Transverse colon (tissue), 4 donors: ENCODE data around the gene TAAR2. TPM values are rescaled to one million over a fixed set of nuclear protein-coding genes. Genes with fewer than 3 reads are reported as not detected.

Experiments
- DNase-seq: peaks from one replicate; pipeline ENCODE4 v3.0.0-alpha.2; 2019
- H3K27ac ChIP-seq, 4 donors: fragments of 200-600 bp; sonication (generic); 2 replicates each; pipeline ENCODE4 v1.5.1; 2016 to 2018; ENCODE audit warnings: inconsistent platforms in 4 of 4
- H3K27me3 ChIP-seq: fragments of 200-600 bp; sonication (generic); 2 replicates; pipeline ENCODE4 v1.5.1; 2017; ENCODE audit warnings: inconsistent platforms
- H3K36me3 ChIP-seq, 4 donors: fragments of 200-600 bp; sonication (generic); 2 replicates each; pipeline ENCODE4 v1.5.1; 2017 to 2019; ENCODE audit warnings: inconsistent platforms in 4 of 4
- H3K4me1 ChIP-seq, 4 donors: fragments of 200-600 bp; sonication (generic); 2 replicates each; pipeline ENCODE4 v1.5.1; 2017 to 2020; ENCODE audit warnings: inconsistent platforms in 4 of 4
- H3K4me3 ChIP-seq, 4 donors: fragments of 200-600 bp; sonication (generic); 1 replicate in 1 of 4; 2 replicates in 3 of 4; pipeline versions ENCODE4 v1.5.1 to v1.6.1; 2017 to 2019; ENCODE audit warnings: inconsistent platforms in 4 of 4
- H3K9me3 ChIP-seq, 2 donors: fragments of 200-600 bp; sonication (generic); 2 replicates each; pipeline ENCODE4 v1.5.1; 2017 to 2019; ENCODE audit warnings: inconsistent platforms in 2 of 2
- CTCF ChIP-seq, 5 experiments: fragments of 200-600 bp in 3 of 5; fragments of 450-650 bp in 2 of 5; sonication (generic) in 3 of 5; IDR thresholded peaks; 1 replicate in 2 of 5; 2 replicates in 3 of 5; pipeline ENCODE4 v1.5.1; 2016 to 2017; ENCODE audit warnings: antibody characterized with exemption in 5 of 5, inconsistent platforms in 3 of 5, mild to moderate bottlenecking in 2 of 5, moderate library complexity in 1 of 5
- EP300 ChIP-seq: sonication (generic); formaldehyde crosslinking; IDR thresholded peaks from one replicate; pipeline ENCODE4 v1.6.1; 2017; ENCODE audit warnings: antibody characterized with exemption, low read depth
- POLR2A ChIP-seq: fragments of 450-650 bp; IDR thresholded peaks from one replicate; pipeline ENCODE4 v1.6.1; 2016; ENCODE audit warnings: antibody characterized with exemption, mild to moderate bottlenecking, moderate library complexity
- POLR2AphosphoS5 ChIP-seq, 3 donors: sonication (generic); formaldehyde crosslinking; IDR thresholded peaks; one replicate each; pipeline ENCODE4 v1.6.1; 2016; ENCODE audit warnings: antibody characterized with exemption in 3 of 3
- WGBS, 2 donors: methylation state at CpG; one replicate each; pipeline ENCODE4 v1.1.5; 2018; ENCODE audit warnings: low coverage in 1 of 2; 5-methylcytosine and 5-hydroxymethylcytosine counted together
- in situ Hi-C, 4 donors: fragments of 200-750 bp; cut with MboI; loops; one replicate each; pipeline versions ENCODE4 v1.15.0 to v1.15.1; 2017; ENCODE audit warnings: low sequenced_read_pairs in 3 of 4, low pct_ligation_motif_present in 1 of 4, low pct_unique_long_range_greater_than_20kb in 1 of 4
- intact Hi-C: fragments of 100-400 bp; cut with DNase I; formaldehyde crosslinking; loops from one replicate; pipeline ENCODE4 v1.15.1; 2023; ENCODE audit warnings: low total_unique reads
- total RNA-seq, 4 donors: library from RNA; depleted of rRNA; stranded (reverse); fragments of >200 nt; gene quantifications; one replicate each; pipeline ENCODE4 v1.1.0, GENCODE V29; 2016

The TAAR2 gene
- total RNA-seq, 4 donors from 2014 or later, result not detected

DNA sequence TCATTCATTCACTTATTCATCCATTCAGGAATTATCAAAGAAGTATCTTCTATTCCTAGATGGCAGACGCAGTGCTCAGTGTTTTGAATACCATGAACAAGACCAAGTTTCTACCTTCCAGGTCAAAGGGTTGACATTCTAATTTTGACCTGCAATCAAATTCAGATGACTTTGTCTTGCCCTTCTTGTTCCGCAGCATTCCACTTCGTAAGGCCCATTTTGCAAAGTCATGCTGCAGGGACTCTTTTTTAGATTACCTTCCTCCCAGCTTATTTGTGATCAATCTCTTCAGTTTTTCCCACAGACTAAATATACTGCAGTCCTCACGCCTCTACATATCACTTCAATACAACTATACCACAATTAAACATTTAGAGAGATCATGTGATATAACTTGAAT, 42.0 kb upstream of the TAAR2 start:
- H3K9me3 ChIP-seq, result no peaks in the 10 kb centered on the region
- H3K4me1 ChIP-seq, result peaks cover 0 to 4% (median 0%) of the 10 kb centered on the region in 4 donors
- intact Hi-C loops, result no loop called here
- 72 to 87% methylated on average over 4 of the region's 4 CpGs for WGBS, 2 donors
- TF ChIP-seq EP300 (no peak), POLR2AphosphoS5 (IDR thresholded peaks at IDR 0.05) (no peak), POLR2A (no peak), CTCF (IDR thresholded peaks at IDR 0.05) (no peak)
- in situ Hi-C loops, result no loop called here
- H3K36me3 ChIP-seq, result no peaks in the 10 kb centered on the region
- H3K27ac ChIP-seq, result no peak overlapping the region
- DNase-seq, result no peak
- H3K4me3 ChIP-seq, result no peak overlapping the region
- H3K27me3 ChIP-seq, result no peaks in the 10 kb centered on the region

DNA sequence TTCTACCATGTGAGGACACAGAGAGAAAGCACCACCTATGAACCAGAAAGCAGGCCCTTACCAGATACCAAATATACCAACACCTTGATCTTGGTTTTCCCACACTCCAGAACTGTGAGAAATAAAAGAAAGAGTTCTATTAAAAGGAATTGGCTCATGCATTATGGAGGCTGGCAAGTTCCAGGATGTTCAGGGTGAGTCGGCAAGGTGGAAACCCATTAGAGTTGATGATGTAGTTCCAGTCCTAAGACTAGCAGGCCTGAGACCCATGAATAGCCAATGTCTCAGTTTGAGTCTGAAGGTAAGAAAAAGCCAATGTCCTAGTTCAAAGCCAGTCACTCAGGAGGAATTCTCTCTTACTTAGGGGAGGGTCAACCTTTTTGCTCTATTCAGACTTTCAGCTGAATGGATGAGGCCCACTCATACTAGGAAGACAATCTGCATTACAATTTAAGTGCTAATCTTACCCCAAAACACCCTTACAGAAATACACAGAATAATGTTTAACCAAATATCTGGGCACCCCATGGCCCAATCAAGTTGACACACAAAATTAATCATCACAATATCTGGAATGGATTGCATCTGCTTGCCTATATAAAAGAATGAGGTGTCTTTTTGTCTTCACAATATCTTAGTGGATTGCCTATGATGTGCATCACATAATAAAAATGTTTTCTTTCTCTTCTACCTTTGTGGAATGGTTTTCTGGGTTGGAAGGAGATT, 40.4 kb upstream of the TAAR2 start:
- H3K36me3 ChIP-seq, result no peaks in the 10 kb centered on the region
- no peak for TF ChIP-seq EP300
- no peak for TF ChIP-seq POLR2A
- no peak for TF ChIP-seq CTCF (IDR thresholded peaks at IDR 0.05)
- no peak for TF ChIP-seq POLR2AphosphoS5 (IDR thresholded peaks at IDR 0.05)
- 95 to 100% methylated on average over 1 of the region's 1 CpG for WGBS, 2 donors
- no peak for DNase-seq
- in situ Hi-C loops (no loop called here), intact Hi-C loops (no loop called here)
- H3K4me3 ChIP-seq, result no peak overlapping the region
- no peak overlapping the region for H3K27ac ChIP-seq
- no peaks in the 10 kb centered on the region for H3K4me1 ChIP-seq
- H3K27me3 ChIP-seq, result no peaks in the 10 kb centered on the region
- H3K9me3 ChIP-seq, result no peaks in the 10 kb centered on the region

- no peak for DNase-seq
- TF ChIP-seq CTCF (IDR thresholded peaks at IDR 0.05) (no peak), POLR2AphosphoS5 (IDR thresholded peaks at IDR 0.05) (no peak), POLR2A (no peak), EP300 (no peak)
- no peak overlapping the region for H3K27ac ChIP-seq
- intact Hi-C loops, result no loop called here
- H3K4me3 ChIP-seq, result no peak overlapping the region
- in situ Hi-C loops, result no loop called here
- no peaks in the 10 kb centered on the region for H3K4me1 ChIP-seq
- H3K9me3 ChIP-seq, result no peaks in the 10 kb centered on the region
- H3K27me3 ChIP-seq, result no peaks in the 10 kb centered on the region
- WGBS, 2 donors, result 83% methylated on average over 1 of the region's 1 CpG; no CpG with 5 or more reads in 1 of the 2 donors
- H3K36me3 ChIP-seq, result no peaks in the 10 kb centered on the region
Measured at GRCh38 chr6:132663661-132664060, 39.6 kb upstream of the TAAR2 start.

DNA sequence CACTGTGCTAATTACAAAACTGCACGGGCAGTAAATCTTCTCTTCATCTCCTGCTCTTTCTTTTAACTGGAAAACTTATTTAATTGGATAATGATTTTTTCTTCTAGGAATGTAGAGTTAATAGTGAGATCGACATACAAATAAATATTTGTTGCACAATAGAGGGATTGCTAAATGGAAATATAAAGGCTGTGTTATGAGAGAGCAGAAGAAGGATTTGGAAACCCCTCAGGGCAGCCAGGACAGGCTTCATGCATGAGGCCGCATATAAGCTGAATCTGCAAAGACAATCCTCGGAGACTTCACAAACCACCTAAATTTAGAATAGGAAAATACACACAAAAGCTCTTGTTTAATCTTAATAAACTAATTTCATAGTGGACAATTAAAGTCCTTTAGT, 37.8 kb upstream of the TAAR2 start:
- no peaks in the 10 kb centered on the region for H3K9me3 ChIP-seq
- in situ Hi-C loops (no loop called here), intact Hi-C loops (no loop called here)
- H3K4me3 ChIP-seq, result no peak overlapping the region
- WGBS, 2 donors, result 68 to 80% methylated on average over 4 of the region's 4 CpGs
- H3K27ac ChIP-seq, result no peak overlapping the region
- DNase-seq, result no peak
- no peaks in the 10 kb centered on the region for H3K4me1 ChIP-seq
- TF ChIP-seq POLR2A (no peak), POLR2AphosphoS5 (IDR thresholded peaks at IDR 0.05) (no peak), EP300 (no peak), CTCF (IDR thresholded peaks at IDR 0.05) (no peak)
- H3K36me3 ChIP-seq, result no peaks in the 10 kb centered on the region
- no peaks in the 10 kb centered on the region for H3K27me3 ChIP-seq
